Prostate gland (tissue), 2 donors: ENCODE data around the gene MCM7. TPM values are rescaled to one million over a fixed set of nuclear protein-coding genes. Genes with fewer than 3 reads are reported as not detected.

Source experiments
- DNase-seq: peaks from one replicate; pipeline ENCODE4 v3.0.0-alpha.2; 2019; ENCODE audit warnings: low spot score
- H3K27ac ChIP-seq, 2 donors: fragments of 200-600 bp; sonication (generic); 2 replicates each; pipeline ENCODE4 v1.5.1; 2017 to 2019
- H3K27me3 ChIP-seq: fragments of 200-600 bp; sonication (generic); replicated peaks from 2 replicates; pipeline ENCODE4 v1.5.1; 2019; ENCODE audit not compliant: insufficient read depth
- H3K36me3 ChIP-seq, 2 donors: fragments of 200-600 bp; sonication (generic); 1 replicate in 1 of 2; 2 replicates in 1 of 2; pipeline versions ENCODE4 v1.5.1 to v1.8.1; 2017 to 2019
- H3K4me1 ChIP-seq: fragments of 200-600 bp; sonication (generic); replicated peaks from 2 replicates; pipeline ENCODE4 v1.5.1; 2019
- H3K4me3 ChIP-seq, 2 donors: fragments of 200-600 bp; sonication (generic); 2 replicates each; pipeline ENCODE4 v1.5.1; 2017 to 2019
- H3K9me3 ChIP-seq: fragments of 200-600 bp; sonication (generic); 2 replicates; pipeline ENCODE4 v1.5.1; 2017
- CTCF ChIP-seq, 4 experiments: fragments of 200-600 bp in 2 of 4; fragments of 450-650 bp in 2 of 4; sonication (generic) in 2 of 4; IDR thresholded peaks; 1 replicate in 3 of 4; 2 replicates in 1 of 4; pipeline ENCODE4 v1.5.1; 2016 to 2019; ENCODE audit warnings: antibody characterized with exemption in 4 of 4, mild to moderate bottlenecking in 2 of 4, moderate library complexity in 2 of 4
- POLR2A ChIP-seq: fragments of 450-650 bp; IDR thresholded peaks from one replicate; pipeline ENCODE4 v1.6.1; 2016; ENCODE audit warnings: antibody characterized with exemption, mild to moderate bottlenecking
- POLR2AphosphoS5 ChIP-seq: sonication (generic); formaldehyde crosslinking; IDR thresholded peaks from one replicate; pipeline ENCODE4 v1.6.1; 2017; ENCODE audit warnings: antibody characterized with exemption
- WGBS: methylation state at CpG from one replicate; pipeline ENCODE4 v1.1.5; 2018; 5-methylcytosine and 5-hydroxymethylcytosine counted together
- intact Hi-C: fragments of 100-400 bp; cut with DNase I; formaldehyde crosslinking; loops from one replicate; pipeline ENCODE4 v1.14.2; 2022
- total RNA-seq, 2 donors: library from RNA; depleted of rRNA; stranded (reverse); fragments of >200 nt; gene quantifications; one replicate each; pipeline ENCODE4 v1.1.0, GENCODE V29; 2016

MCM7 gene
- total RNA-seq, 2 donors from 2014 or later = 47.5 to 68.7 TPM

- 81% methylated on average over 25 of the region's 25 CpGs for WGBS
- H3K4me1 ChIP-seq = no peaks in the 10 kb centered on the region
- DNase-seq = no peak
- TF ChIP-seq CTCF (IDR thresholded peaks at IDR 0.05) (no peak), POLR2A (no peak), POLR2AphosphoS5 (no peak)
- peaks cover 7 to 12% of the 10 kb centered on the region in 2 donors for H3K36me3 ChIP-seq
- H3K27me3 ChIP-seq = no peaks in the 10 kb centered on the region
- no peak overlapping the region for H3K4me3 ChIP-seq
- intact Hi-C loops = no loop called here
- H3K27ac ChIP-seq = no peak overlapping the region
- no peaks in the 10 kb centered on the region for H3K9me3 ChIP-seq
Observed at GRCh38 chr7:100107125-100107737, 6.0 kb upstream of the MCM7 start.

GRCh38 chr7:100106633-100107032 is 5.4 kb upstream of the MCM7 start:
- Histone ChIP-seq H3K27ac (no peak overlapping the region), H3K4me1 (no peaks in the 10 kb centered on the region), H3K36me3 (peaks cover 5 to 6% of the 10 kb centered on the region in 2 donors), H3K4me3 (no peak overlapping the region), H3K27me3 (no peaks in the 10 kb centered on the region), H3K9me3 (no peaks in the 10 kb centered on the region)
- intact Hi-C loops = no loop called here
- DNase-seq = no peak
- WGBS = 82% methylated on average over 17 of the region's 17 CpGs
- TF ChIP-seq CTCF (IDR thresholded peaks at IDR 0.05) (no peak), POLR2A (no peak)

GRCh38 chr7:100105534-100105933 is 4.3 kb upstream of the MCM7 start:
- 91% methylated on average over 4 of the region's 4 CpGs for WGBS
- H3K36me3 ChIP-seq = peaks cover 3 to 6% of the 10 kb centered on the region in 2 donors
- intact Hi-C loops = no loop called here
- H3K4me1 ChIP-seq = no peaks in the 10 kb centered on the region
- no peak overlapping the region for H3K4me3 ChIP-seq
- DNase-seq = no peak
- H3K27ac ChIP-seq = no peak overlapping the region
- no peaks in the 10 kb centered on the region for H3K27me3 ChIP-seq
- TF ChIP-seq CTCF (IDR thresholded peaks at IDR 0.05) (no peak), POLR2A (no peak), POLR2AphosphoS5 (no peak)
- H3K9me3 ChIP-seq = no peaks in the 10 kb centered on the region

GRCh38 chr7:100102950-100103840 is 2.0 kb upstream of the MCM7 start:
- TF ChIP-seq POLR2AphosphoS5 (no peak), POLR2A (no peak), CTCF (IDR thresholded peaks at IDR 0.05) (no peak)
- no peak overlapping the region for H3K4me3 ChIP-seq
- intact Hi-C loops = no loop called here
- no peak overlapping the region for H3K27ac ChIP-seq
- no peaks in the 10 kb centered on the region for H3K27me3 ChIP-seq
- WGBS = 78% methylated on average over 17 of the region's 17 CpGs
- peaks cover 3 to 12% of the 10 kb centered on the region in 2 donors for H3K36me3 ChIP-seq
- no peaks in the 10 kb centered on the region for H3K9me3 ChIP-seq
- H3K4me1 ChIP-seq = peaks cover 9% of the 10 kb centered on the region
- DNase-seq = no peak
